ENCODE measurements around the gene NFKB1.

NFKB1 gene

GRCh38 chr4:102500696-102501446 is at the start of gene NFKB1:
Gene NFKB1 (plus strand): TSS chr4:102501359. CDS start chr4:102525519, 24,160 bp downstream.
- Histone ChIP-seq H3K9ac (ENCODE audit: low read depth, low read length) (peak within 1 kb of the TSS; percentile 69), H3K36me3 (ENCODE audit: insufficient read depth, low read depth, low read length) (no peaks in the 10 kb centered on the region), H3K4me3 (ENCODE audit: low read length) (peak within 1 kb of the TSS; percentile 90), H3K27ac (ENCODE audit: low read length) (no peak within 1 kb of the TSS), H3K9me3 (ENCODE audit: insufficient read depth, low read depth, low read length) (no peaks in the 10 kb centered on the region), H3K4me1 (ENCODE audit: insufficient read depth, low read length) (no peaks in the 10 kb centered on the region), H3K27me3 (ENCODE audit: insufficient read depth, low read length) (peaks cover 11% of the 10 kb centered on the region)

GRCh38 chr4:102452854-102453253 is 48.3 kb upstream of the NFKB1 start:
- Histone ChIP-seq H3K9ac (ENCODE audit: low read depth, low read length) (no peak overlapping the region), H3K27me3 (ENCODE audit: insufficient read depth, low read length) (no peaks in the 10 kb centered on the region), H3K4me1 (ENCODE audit: insufficient read depth, low read length) (0 out of 2 replicates have a peak, but pooled peaks cover 2% of the 10 kb centered on the region), H3K36me3 (ENCODE audit: insufficient read depth, low read depth, low read length) (no peaks in the 10 kb centered on the region), H3K9me3 (ENCODE audit: insufficient read depth, low read depth, low read length) (no peaks in the 10 kb centered on the region), H3K4me3 (ENCODE audit: low read length) (no peak overlapping the region), H3K27ac (ENCODE audit: low read length) (no peak overlapping the region)

- Histone ChIP-seq H3K4me1 (ENCODE audit: insufficient read depth, low read length) (no peaks in the 10 kb centered on the region), H3K9ac (ENCODE audit: low read depth, low read length) (no peak overlapping the region), H3K9me3 (ENCODE audit: insufficient read depth, low read depth, low read length) (no peaks in the 10 kb centered on the region), H3K36me3 (ENCODE audit: insufficient read depth, low read depth, low read length) (no peaks in the 10 kb centered on the region), H3K27ac (ENCODE audit: low read length) (no peak overlapping the region), H3K4me3 (ENCODE audit: low read length) (no peak overlapping the region), H3K27me3 (ENCODE audit: insufficient read depth, low read length) (no peaks in the 10 kb centered on the region)
Observed at GRCh38 chr4:102453827-102454226, 47.3 kb upstream of the NFKB1 start.

- H3K36me3 ChIP-seq (ENCODE audit: insufficient read depth, low read depth, low read length) = no peaks in the 10 kb centered on the region
- H3K4me3 ChIP-seq (ENCODE audit: low read length) = no peak overlapping the region
- no peaks in the 10 kb centered on the region for H3K9me3 ChIP-seq (ENCODE audit: insufficient read depth, low read depth, low read length)
- H3K27me3 ChIP-seq (ENCODE audit: insufficient read depth, low read length) = no peaks in the 10 kb centered on the region
- H3K27ac ChIP-seq (ENCODE audit: low read length) = no peak overlapping the region
- H3K9ac ChIP-seq (ENCODE audit: low read depth, low read length) = no peak overlapping the region
- H3K4me1 ChIP-seq (ENCODE audit: insufficient read depth, low read length) = no peaks in the 10 kb centered on the region
Observed at GRCh38 chr4:102454268-102454667, 46.9 kb upstream of the NFKB1 start.

- no peak overlapping the region for H3K9ac ChIP-seq (ENCODE audit: low read depth, low read length)
- H3K36me3 ChIP-seq (ENCODE audit: insufficient read depth, low read depth, low read length) = no peaks in the 10 kb centered on the region
- no peaks in the 10 kb centered on the region for H3K4me1 ChIP-seq (ENCODE audit: insufficient read depth, low read length)
- no peaks in the 10 kb centered on the region for H3K9me3 ChIP-seq (ENCODE audit: insufficient read depth, low read depth, low read length)
- no peak overlapping the region for H3K27ac ChIP-seq (ENCODE audit: low read length)
- no peak overlapping the region for H3K4me3 ChIP-seq (ENCODE audit: low read length)
- no peaks in the 10 kb centered on the region for H3K27me3 ChIP-seq (ENCODE audit: insufficient read depth, low read length)
Observed at GRCh38 chr4:102454981-102455685, 46.0 kb upstream of the NFKB1 start.

GRCh38 chr4:102455750-102456149 is 45.4 kb upstream of the NFKB1 start:
- H3K9me3 ChIP-seq (ENCODE audit: insufficient read depth, low read depth, low read length) = no peaks in the 10 kb centered on the region; the same call in 1 of the 2 replicates
- H3K4me1 ChIP-seq (ENCODE audit: insufficient read depth, low read length) = no peaks in the 10 kb centered on the region
- no peak overlapping the region for H3K9ac ChIP-seq (ENCODE audit: low read depth, low read length)
- no peaks in the 10 kb centered on the region for H3K27me3 ChIP-seq (ENCODE audit: insufficient read depth, low read length)
- H3K4me3 ChIP-seq (ENCODE audit: low read length) = no peak overlapping the region
- no peak overlapping the region for H3K27ac ChIP-seq (ENCODE audit: low read length)
- H3K36me3 ChIP-seq (ENCODE audit: insufficient read depth, low read depth, low read length) = no peaks in the 10 kb centered on the region

- no peak overlapping the region for H3K4me3 ChIP-seq (ENCODE audit: low read length)
- H3K36me3 ChIP-seq (ENCODE audit: insufficient read depth, low read depth, low read length) = no peaks in the 10 kb centered on the region
- H3K4me1 ChIP-seq (ENCODE audit: insufficient read depth, low read length) = no peaks in the 10 kb centered on the region
- no peaks in the 10 kb centered on the region for H3K9me3 ChIP-seq (ENCODE audit: insufficient read depth, low read depth, low read length)
- no peak overlapping the region for H3K27ac ChIP-seq (ENCODE audit: low read length)
- H3K9ac ChIP-seq (ENCODE audit: low read depth, low read length) = no peak overlapping the region
- no peaks in the 10 kb centered on the region for H3K27me3 ChIP-seq (ENCODE audit: insufficient read depth, low read length)
Observed at GRCh38 chr4:102466298-102466697, 34.9 kb upstream of the NFKB1 start.

- H3K27me3 ChIP-seq (ENCODE audit: insufficient read depth, low read length) = no peaks in the 10 kb centered on the region
- no peak overlapping the region for H3K4me3 ChIP-seq (ENCODE audit: low read length)
- no peaks in the 10 kb centered on the region for H3K4me1 ChIP-seq (ENCODE audit: insufficient read depth, low read length)
- no peak overlapping the region for H3K27ac ChIP-seq (ENCODE audit: low read length)
- no peak overlapping the region for H3K9ac ChIP-seq (ENCODE audit: low read depth, low read length)
- H3K36me3 ChIP-seq (ENCODE audit: insufficient read depth, low read depth, low read length) = no peaks in the 10 kb centered on the region
- no peaks in the 10 kb centered on the region for H3K9me3 ChIP-seq (ENCODE audit: insufficient read depth, low read depth, low read length)
Observed at GRCh38 chr4:102469806-102470205, 31.4 kb upstream of the NFKB1 start.

- no peaks in the 10 kb centered on the region for H3K27me3 ChIP-seq (ENCODE audit: insufficient read depth, low read length)
- H3K4me3 ChIP-seq (ENCODE audit: low read length) = no peak overlapping the region
- H3K27ac ChIP-seq (ENCODE audit: low read length) = no peak overlapping the region
- no peaks in the 10 kb centered on the region for H3K4me1 ChIP-seq (ENCODE audit: insufficient read depth, low read length)
- no peaks in the 10 kb centered on the region for H3K9me3 ChIP-seq (ENCODE audit: insufficient read depth, low read depth, low read length)
- H3K36me3 ChIP-seq (ENCODE audit: insufficient read depth, low read depth, low read length) = no peaks in the 10 kb centered on the region
- no peak overlapping the region for H3K9ac ChIP-seq (ENCODE audit: low read depth, low read length)
Observed at GRCh38 chr4:102472441-102473013, 28.6 kb upstream of the NFKB1 start.

- Histone ChIP-seq H3K36me3 (ENCODE audit: insufficient read depth, low read depth, low read length) (no peaks in the 10 kb centered on the region), H3K4me3 (ENCODE audit: low read length) (no peak overlapping the region), H3K9me3 (ENCODE audit: insufficient read depth, low read depth, low read length) (no peaks in the 10 kb centered on the region), H3K27me3 (ENCODE audit: insufficient read depth, low read length) (no peaks in the 10 kb centered on the region), H3K9ac (ENCODE audit: low read depth, low read length) (no peak overlapping the region), H3K27ac (ENCODE audit: low read length) (no peak overlapping the region), H3K4me1 (ENCODE audit: insufficient read depth, low read length) (no peaks in the 10 kb centered on the region)
Observed at GRCh38 chr4:102473476-102473875, 27.7 kb upstream of the NFKB1 start.

GRCh38 chr4:102474736-102475504 is 26.2 kb upstream of the NFKB1 start:
- no peak overlapping the region for H3K27ac ChIP-seq (ENCODE audit: low read length)
- H3K9ac ChIP-seq (ENCODE audit: low read depth, low read length) = peak overlapping the region; percentile 42
- H3K4me1 ChIP-seq (ENCODE audit: insufficient read depth, low read length) = no peaks in the 10 kb centered on the region
- H3K27me3 ChIP-seq (ENCODE audit: insufficient read depth, low read length) = no peaks in the 10 kb centered on the region
- no peak overlapping the region; the same call in 1 of the 2 replicates for H3K4me3 ChIP-seq (ENCODE audit: low read length)
- no peaks in the 10 kb centered on the region for H3K9me3 ChIP-seq (ENCODE audit: insufficient read depth, low read depth, low read length)
- no peaks in the 10 kb centered on the region for H3K36me3 ChIP-seq (ENCODE audit: insufficient read depth, low read depth, low read length)

Measured in iPS-20b (cell line).